Sigmoid colon (tissue), 7 donors: ENCODE measurements around the gene FRS3. TPM values are rescaled to one million over a fixed set of nuclear protein-coding genes. Genes with fewer than 3 reads are reported as not detected.

Experiments used
- DNase-seq: peaks from one replicate; pipeline ENCODE4 v3.0.0-alpha.2; 2019
- H3K27ac ChIP-seq, 4 donors: fragments of 200-600 bp; sonication (generic); one replicate each; pipeline ENCODE4 v1.5.1; 2016 to 2019; ENCODE audit warnings: mild to moderate bottlenecking in 1 of 4
- H3K27me3 ChIP-seq, 3 donors: fragments of 200-600 bp; sonication (generic); one replicate each; pipeline ENCODE4 v1.5.1; 2019; ENCODE audit warnings: mild to moderate bottlenecking in 1 of 3
- H3K36me3 ChIP-seq, 4 donors: fragments of 200-600 bp; sonication (generic); one replicate each; pipeline ENCODE4 v1.5.1; 2016 to 2019
- H3K4me1 ChIP-seq, 4 donors: fragments of 200-600 bp; sonication (generic); one replicate each; pipeline ENCODE4 v1.5.1; 2017 to 2019
- H3K4me3 ChIP-seq, 4 donors: fragments of 200-600 bp; sonication (generic); one replicate each; pipeline ENCODE4 v1.5.1; 2017 to 2019; ENCODE audit warnings: mild to moderate bottlenecking in 2 of 4, moderate library complexity in 1 of 4
- H3K9me3 ChIP-seq, 4 donors: fragments of 200-600 bp in 3 of 4; sonication (generic) in 3 of 4; one replicate each; pipeline versions ENCODE4 v1.5.1 to v1.6.1; 2013 to 2019
- EP300 ChIP-seq, 4 donors: sonication (generic); formaldehyde crosslinking; IDR thresholded peaks; one replicate each; pipeline ENCODE4 v1.6.1; 2017; ENCODE audit warnings: antibody characterized with exemption in 4 of 4
- POLR2A ChIP-seq, 2 donors: fragments of 450-650 bp; IDR thresholded peaks; one replicate each; pipeline ENCODE4 v1.6.1; 2016; ENCODE audit warnings: antibody characterized with exemption in 2 of 2, mild to moderate bottlenecking in 2 of 2, moderate library complexity in 2 of 2
- POLR2AphosphoS5 ChIP-seq, 4 donors: sonication (generic); formaldehyde crosslinking; IDR thresholded peaks; one replicate each; pipeline ENCODE4 v1.6.1; 2017; ENCODE audit warnings: antibody characterized with exemption in 4 of 4
- WGBS, 2 donors: extraction: QIAGEN DNeasy Blood & Tissue Kit; methylation state at CpG; one replicate each; pipeline ENCODE4 v1.1.7; 2013; 5-methylcytosine and 5-hydroxymethylcytosine counted together
- intact Hi-C: fragments of 100-400 bp; cut with DNase I; formaldehyde crosslinking; loops from one replicate; pipeline ENCODE4 v1.15.1; 2023
- polyA plus RNA-seq, 3 donors: library from polyadenylated mRNA; stranded (reverse); fragments of 200-250 nt; gene quantifications; one replicate each; pipeline ENCODE4 v1.2.3, GENCODE V29; 2013
- total RNA-seq, 4 donors: library from RNA; depleted of rRNA; stranded (reverse); fragments of >200 nt; gene quantifications; one replicate each; pipeline ENCODE4 v1.1.0, GENCODE V29; 2016
- TF ChIP-seq, protein P1 (sequence below), 4 experiments: fragments of 450-650 bp in 3 of 4; fragments of 200-600 bp in 1 of 4; IDR thresholded peaks; one replicate each; pipeline ENCODE4 v1.5.1; 2016 to 2019; ENCODE audit warnings: antibody characterized with exemption in 4 of 4, mild to moderate bottlenecking in 3 of 4, moderate library complexity in 2 of 4
- donor health status: healthy with polysubstance abuse.
- donor health status: Bipolar disorder and iron deficiency.
- donor health status: healthy.

The FRS3 gene
- total and polyA plus RNA-seq, 7 donors: 1.6 to 4.9 (median 4.6) TPM

DNA sequence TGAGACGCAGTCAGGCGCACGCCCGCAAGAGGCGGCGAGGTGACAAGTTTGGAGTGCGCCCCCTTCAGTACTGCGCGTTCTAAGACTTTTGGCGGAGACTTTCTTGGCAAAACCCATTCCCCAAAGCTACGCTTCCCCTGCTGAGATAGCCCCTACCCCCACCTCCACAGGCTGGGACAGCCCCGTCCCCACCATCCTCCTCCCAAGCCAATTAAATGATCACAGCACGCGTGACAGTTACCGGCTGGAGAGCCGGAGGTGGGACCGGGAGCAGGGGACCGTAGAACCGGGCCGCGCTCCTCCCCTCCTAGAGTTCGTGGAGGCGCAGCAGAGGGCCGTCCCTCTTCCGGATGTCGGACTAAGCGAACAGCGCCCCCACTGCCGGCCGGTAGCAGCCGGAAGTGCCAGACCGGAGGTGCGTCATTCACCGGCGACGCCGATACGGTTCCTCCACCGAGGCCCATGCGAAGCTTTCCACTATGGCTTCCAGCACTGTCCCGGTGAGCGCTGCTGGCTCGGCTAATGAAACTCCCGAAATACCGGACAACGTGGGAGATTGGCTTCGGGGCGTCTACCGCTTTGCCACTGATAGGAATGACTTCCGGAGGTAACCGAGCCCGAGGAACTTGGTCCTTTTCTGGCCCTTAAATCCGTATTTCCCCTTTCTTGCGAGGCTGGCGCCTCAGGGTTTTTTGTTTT, 7.7 kb upstream of the FRS3 start, which contains the start of gene TOMM6:
Gene TOMM6 (plus strand): TSS at position 476 of the 699 bp plus-strand sequence. CDS start 4 bp downstream, at position 480.
- Histone ChIP-seq H3K27ac (peak within 1 kb of the TSS; percentile 91 to 98 (median 96)), H3K36me3 (peaks cover 0 to 36% (median 19%) of the 10 kb centered on the region in 4 donors), H3K4me3 (peak within 1 kb of the TSS; percentile 68 to 89 (median 83)), H3K4me1 (peaks cover 0 to 32% (median 23%) of the 10 kb centered on the region in 4 donors), H3K27me3 (no peaks in the 10 kb centered on the region), H3K9me3 (no peaks in the 10 kb centered on the region)
- intact Hi-C loops: loop anchor here (1.0 to 10.0 kb wide), 6 partner anchors 53 to 713 kb away; partner anchors contain the start of genes BYSL, MED20, NFYA and OARD1
- 0 to 1% methylated on average over 55 of the region's 55 CpGs for WGBS, 2 donors
- peak; percentile 97 for DNase-seq
- TF ChIP-seq, protein P1, sequence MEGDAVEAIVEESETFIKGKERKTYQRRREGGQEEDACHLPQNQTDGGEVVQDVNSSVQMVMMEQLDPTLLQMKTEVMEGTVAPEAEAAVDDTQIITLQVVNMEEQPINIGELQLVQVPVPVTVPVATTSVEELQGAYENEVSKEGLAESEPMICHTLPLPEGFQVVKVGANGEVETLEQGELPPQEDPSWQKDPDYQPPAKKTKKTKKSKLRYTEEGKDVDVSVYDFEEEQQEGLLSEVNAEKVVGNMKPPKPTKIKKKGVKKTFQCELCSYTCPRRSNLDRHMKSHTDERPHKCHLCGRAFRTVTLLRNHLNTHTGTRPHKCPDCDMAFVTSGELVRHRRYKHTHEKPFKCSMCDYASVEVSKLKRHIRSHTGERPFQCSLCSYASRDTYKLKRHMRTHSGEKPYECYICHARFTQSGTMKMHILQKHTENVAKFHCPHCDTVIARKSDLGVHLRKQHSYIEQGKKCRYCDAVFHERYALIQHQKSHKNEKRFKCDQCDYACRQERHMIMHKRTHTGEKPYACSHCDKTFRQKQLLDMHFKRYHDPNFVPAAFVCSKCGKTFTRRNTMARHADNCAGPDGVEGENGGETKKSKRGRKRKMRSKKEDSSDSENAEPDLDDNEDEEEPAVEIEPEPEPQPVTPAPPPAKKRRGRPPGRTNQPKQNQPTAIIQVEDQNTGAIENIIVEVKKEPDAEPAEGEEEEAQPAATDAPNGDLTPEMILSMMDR (IDR thresholded peaks at IDR 0.05): peak; percentile 86 to 98 (median 93)
- peak in 1 of 4 donors; percentile 45 for TF ChIP-seq EP300 (IDR thresholded peaks at IDR 0.05)
- TF ChIP-seq POLR2AphosphoS5 (IDR thresholded peaks at IDR 0.05): peak; percentile 94 to 96 (median 94)
- peak; percentile 71 to 95 for TF ChIP-seq POLR2A (IDR thresholded peaks at IDR 0.05)

DNA sequence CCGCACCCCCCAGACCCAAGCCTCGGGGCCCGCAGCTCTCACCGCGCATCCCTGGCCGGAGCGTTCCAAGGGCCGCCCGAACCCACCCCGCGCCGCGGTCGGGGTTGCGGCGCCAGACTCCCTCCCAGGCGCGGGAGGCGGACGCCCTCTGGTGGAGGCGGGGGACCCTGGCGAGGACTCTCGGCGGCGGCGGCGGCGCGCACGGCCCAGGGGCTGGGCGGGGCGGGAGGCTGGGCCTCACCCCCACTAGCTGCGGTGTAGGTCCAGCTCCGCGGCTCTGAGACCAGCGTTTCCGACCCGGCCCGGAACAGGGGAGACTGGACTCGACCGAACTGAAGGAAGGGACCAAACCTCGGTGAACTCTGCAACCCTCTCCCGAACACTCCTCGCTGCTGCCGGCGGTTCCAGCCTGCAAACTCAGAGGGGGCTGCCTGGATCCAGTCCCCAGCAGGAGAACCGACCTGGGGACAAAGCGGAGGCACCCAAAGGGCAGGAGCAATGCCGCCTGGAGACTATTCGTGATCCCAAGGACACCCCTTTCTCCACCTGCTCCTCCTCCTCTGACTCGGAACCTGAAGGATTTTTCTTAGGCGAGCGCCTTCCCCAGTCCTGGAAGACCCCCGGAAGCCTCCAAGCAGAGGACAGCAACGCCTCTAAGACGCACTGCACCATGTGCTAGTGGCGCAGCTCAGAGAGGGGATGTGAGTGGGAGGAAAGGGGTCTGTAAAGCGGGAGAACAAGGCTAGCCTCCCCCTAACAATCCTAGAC, 6.9 kb upstream of the FRS3 start:
- Histone ChIP-seq H3K27me3 (no peaks in the 10 kb centered on the region), H3K9me3 (no peaks in the 10 kb centered on the region), H3K36me3 (peaks cover 0 to 29% (median 15%) of the 10 kb centered on the region in 4 donors), H3K27ac (peak overlapping the region; percentile 91 to 98 (median 96)), H3K4me3 (peak overlapping the region; percentile 68 to 89 (median 83)), H3K4me1 (peaks cover 0 to 34% (median 26%) of the 10 kb centered on the region in 4 donors)
- 0 to 1% methylated on average over 58 of the region's 58 CpGs for WGBS, 2 donors
- DNase-seq: peak; percentile 94
- no peak for TF ChIP-seq POLR2A (IDR thresholded peaks at IDR 0.05)
- TF ChIP-seq POLR2AphosphoS5 (IDR thresholded peaks at IDR 0.05): peak; percentile 25 to 75 (median 56)
- TF ChIP-seq, protein P1 (IDR thresholded peaks at IDR 0.05): peak; percentile 15 to 82 (median 31)
- no peak for TF ChIP-seq EP300 (IDR thresholded peaks at IDR 0.05)
- intact Hi-C loops: loop anchor here (1.0 to 10.0 kb wide), 6 partner anchors 52 to 712 kb away; partner anchors contain the start of genes BYSL, MED20, NFYA and OARD1

DNA sequence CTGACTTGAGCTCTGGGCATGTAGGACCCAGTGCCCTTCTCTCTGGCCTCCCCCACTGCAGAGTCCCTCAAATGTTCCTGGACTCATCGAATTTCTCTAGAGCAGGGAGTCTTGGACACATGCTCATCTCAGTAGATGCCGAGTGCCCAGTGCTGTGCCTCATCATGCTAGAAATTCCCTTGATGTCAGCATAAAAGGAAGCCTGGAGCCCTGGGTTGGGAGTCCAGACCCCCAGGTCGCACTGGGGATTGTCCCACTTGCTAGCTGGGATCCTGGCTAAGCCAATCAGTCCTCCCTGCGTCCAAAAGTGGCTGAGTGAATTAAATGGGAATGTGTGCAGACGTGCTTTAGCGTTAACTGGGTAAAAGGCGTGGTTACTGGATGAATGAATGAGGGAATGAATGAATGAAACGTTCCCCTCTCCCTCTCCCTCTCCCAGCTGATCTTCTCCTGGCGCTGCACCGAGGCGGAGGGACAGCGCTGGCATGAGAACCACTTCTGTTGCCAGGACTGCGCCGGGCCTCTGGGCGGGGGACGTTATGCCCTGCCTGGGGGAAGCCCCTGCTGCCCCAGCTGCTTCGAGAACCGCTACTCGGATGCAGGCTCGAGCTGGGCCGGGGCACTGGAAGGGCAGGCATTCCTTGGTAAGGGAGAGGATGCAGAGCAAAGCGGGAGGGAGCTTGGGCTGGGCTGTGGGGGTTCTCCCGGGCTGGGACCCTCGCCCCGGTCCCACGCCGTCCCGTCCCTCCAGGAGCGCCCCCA, 6.2 kb upstream of the FRS3 start:
- 17 to 32% methylated on average over 29 of the region's 29 CpGs for WGBS, 2 donors
- peaks cover 0 to 42% (median 34%) of the 10 kb centered on the region in 4 donors for H3K4me1 ChIP-seq
- TF ChIP-seq, protein P1 (IDR thresholded peaks at IDR 0.05): no peak
- TF ChIP-seq EP300 (IDR thresholded peaks at IDR 0.05) (no peak), POLR2AphosphoS5 (IDR thresholded peaks at IDR 0.05) (no peak), POLR2A (IDR thresholded peaks at IDR 0.05) (no peak)
- peaks cover 0 to 22% (median 8%) of the 10 kb centered on the region in 4 donors for H3K36me3 ChIP-seq
- no peak for DNase-seq
- no peaks in the 10 kb centered on the region for H3K27me3 ChIP-seq
- no peaks in the 10 kb centered on the region for H3K9me3 ChIP-seq
- intact Hi-C loops: loop anchor here (2.0 to 10.0 kb wide), 5 partner anchors 51 to 711 kb away; partner anchors contain the start of genes NFYA, OARD1, TFEB and USP49
- H3K4me3 ChIP-seq: peak overlapping the region; percentile 68 to 89 (median 83)
- peak overlapping the region; percentile 91 to 98 (median 96) for H3K27ac ChIP-seq

DNA sequence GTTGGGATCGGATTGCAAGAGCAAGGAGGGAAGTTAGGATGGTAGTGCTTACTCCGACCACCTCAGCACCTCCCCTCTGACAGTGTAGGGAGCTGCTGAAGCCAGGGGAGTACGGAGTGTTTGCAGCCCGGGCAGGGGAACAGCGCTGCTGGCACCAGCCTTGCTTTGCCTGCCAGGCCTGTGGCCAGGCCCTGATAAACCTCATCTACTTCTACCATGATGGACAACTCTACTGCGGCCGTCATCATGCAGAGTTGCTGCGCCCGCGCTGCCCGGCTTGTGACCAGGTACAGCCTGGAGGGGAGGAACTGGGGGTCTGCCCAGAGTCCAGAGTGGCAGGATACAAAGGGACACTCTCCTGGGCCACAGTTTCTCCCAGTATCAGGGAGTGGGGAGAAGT, 5.6 kb upstream of the FRS3 start:
- intact Hi-C loops: loop anchor here (5.0 to 10.0 kb wide), 3 partner anchors 78 to 710 kb away; partner anchors contain the start of genes NFYA, OARD1 and USP49
- Histone ChIP-seq H3K4me1 (peaks cover 0 to 45% (median 37%) of the 10 kb centered on the region in 4 donors), H3K27me3 (no peaks in the 10 kb centered on the region), H3K4me3 (no peak overlapping the region), H3K9me3 (no peaks in the 10 kb centered on the region), H3K27ac (peak overlapping the region in 2 of 4 donors; percentile 98), H3K36me3 (peaks cover 0 to 16% (median 4%) of the 10 kb centered on the region in 4 donors)
- 94% methylated on average over 11 of the region's 11 CpGs for WGBS, 2 donors
- no peak for DNase-seq
- TF ChIP-seq POLR2AphosphoS5 (IDR thresholded peaks at IDR 0.05): no peak
- no peak for TF ChIP-seq POLR2A (IDR thresholded peaks at IDR 0.05)
- TF ChIP-seq, protein P1 (IDR thresholded peaks at IDR 0.05): no peak
- TF ChIP-seq EP300 (IDR thresholded peaks at IDR 0.05): no peak
